ENCODE measurements around the gene UGT1A8. TPM values are rescaled to one million over a fixed set of nuclear protein-coding genes. Genes with fewer than 3 reads are reported as not detected.
"Not testable (repeated sequence)": the region's sequence is repeated elsewhere in the genome, so short reads cannot be mapped to it uniquely, and the experiment has no call there.

Gene UGT1A8
- total RNA-seq, 1 donor from 2014 or later: not detected

GRCh38 chr2:233712611-233713261, 95.3 kb downstream of the UGT1A8 start, which contains the start of gene UGT1A5:
Gene UGT1A5, plus strand, starts transcription at chr2:233712907. Its CDS starts 85 bp downstream, at chr2:233712992.
- Histone ChIP-seq H3K36me3 (no peaks in the 10 kb centered on the region), H3K4me1 (no peaks in the 10 kb centered on the region), H3K9me3 (replicated peaks) (no peaks in the 10 kb centered on the region), H3K27me3 (ENCODE audit: low read depth) (peaks cover 78% of the 10 kb centered on the region), H3K27ac (replicated peaks) (no peak within 1 kb of the TSS), H3K4me3 (no peak within 1 kb of the TSS)
- intact Hi-C loops (cut with micrococcal nuclease): no loop called here
- no peak for TF ChIP-seq CTCF (IDR thresholded peaks at IDR 0.05; ENCODE audit: borderline replicate concordance)
- DNase-seq: no peak

- Histone ChIP-seq H3K36me3 (no peaks in the 10 kb centered on the region), H3K27ac (replicated peaks) (no peak overlapping the region), H3K9me3 (replicated peaks) (no peaks in the 10 kb centered on the region), H3K4me3 (no peak overlapping the region), H3K27me3 (ENCODE audit: low read depth) (peaks cover 84% of the 10 kb centered on the region), H3K4me1 (no peaks in the 10 kb centered on the region)
- TF ChIP-seq CTCF (IDR thresholded peaks at IDR 0.05; ENCODE audit: borderline replicate concordance): no peak
- no peak for DNase-seq
- intact Hi-C loops (cut with micrococcal nuclease): no loop called here
Measured at GRCh38 chr2:233713262-233713615, 95.8 kb downstream of the UGT1A8 start.

GRCh38 chr2:233714121-233714520, 96.7 kb downstream of the UGT1A8 start:
- H3K4me1 ChIP-seq: no peaks in the 10 kb centered on the region
- peaks cover 83% of the 10 kb centered on the region for H3K27me3 ChIP-seq (ENCODE audit: low read depth)
- H3K4me3 ChIP-seq: no peak overlapping the region
- H3K9me3 ChIP-seq (replicated peaks): no peaks in the 10 kb centered on the region
- no peak for DNase-seq
- H3K36me3 ChIP-seq: no peaks in the 10 kb centered on the region
- no peak for TF ChIP-seq CTCF (IDR thresholded peaks at IDR 0.05; ENCODE audit: borderline replicate concordance)
- intact Hi-C loops (cut with micrococcal nuclease): no loop called here
- H3K27ac ChIP-seq (replicated peaks): no peak overlapping the region

- no peak within 1 kb of the TSS for H3K27ac ChIP-seq (replicated peaks)
- no peak within 1 kb of the TSS for H3K4me3 ChIP-seq
- H3K9me3 ChIP-seq (replicated peaks): no peaks in the 10 kb centered on the region
- no peaks in the 10 kb centered on the region for H3K36me3 ChIP-seq
- DNase-seq: no peak
- peaks cover 61% of the 10 kb centered on the region for H3K27me3 ChIP-seq (ENCODE audit: low read depth)
- no peaks in the 10 kb centered on the region for H3K4me1 ChIP-seq
- intact Hi-C loops (cut with micrococcal nuclease): no loop called here
- TF ChIP-seq CTCF (IDR thresholded peaks at IDR 0.05; ENCODE audit: borderline replicate concordance): no peak
Measured at GRCh38 chr2:233718552-233718951, 101.1 kb downstream of the UGT1A8 start, which contains the start of gene UGT1A4. Gene UGT1A4, plus strand, starts transcription at chr2:233718736. Its CDS starts 85 bp downstream, at chr2:233718821.

- Histone ChIP-seq H3K27me3 (ENCODE audit: low read depth) (peaks cover 33% of the 10 kb centered on the region), H3K36me3 (no peaks in the 10 kb centered on the region), H3K9me3 (replicated peaks) (no peaks in the 10 kb centered on the region), H3K27ac (replicated peaks) (no peak within 1 kb of the TSS), H3K4me1 (no peaks in the 10 kb centered on the region), H3K4me3 (no peak within 1 kb of the TSS)
- intact Hi-C loops (cut with micrococcal nuclease): no loop called here
- DNase-seq: no peak
- TF ChIP-seq CTCF (IDR thresholded peaks at IDR 0.05; ENCODE audit: borderline replicate concordance): no peak
Measured at GRCh38 chr2:233728723-233729301, 111.4 kb downstream of the UGT1A8 start, which contains the start of gene UGT1A3. Gene UGT1A3, plus strand, starts transcription at chr2:233729042. Its CDS starts 85 bp downstream, at chr2:233729127.

GRCh38 chr2:233736868-233737653, 119.6 kb downstream of the UGT1A8 start:
- H3K36me3 ChIP-seq; H3K9me3 ChIP-seq (replicated peaks); DNase-seq; H3K4me3 ChIP-seq; H3K4me1 ChIP-seq; intact Hi-C loops (cut with micrococcal nuclease); H3K27ac ChIP-seq (replicated peaks): not testable (repeated sequence)
- H3K27me3 ChIP-seq (ENCODE audit: low read depth): peaks cover 48% of the 10 kb centered on the region
